ENCODE measurements around the gene CYB561D1. TPM values are rescaled to one million over a fixed set of nuclear protein-coding genes. Genes with fewer than 3 reads are reported as not detected.

The CYB561D1 gene
- total and polyA plus RNA-seq, 2 donors (not counting 3 experiments of a cell fraction or from before 2014, with no cell fraction given) = 7.2 to 7.3 TPM

DNA sequence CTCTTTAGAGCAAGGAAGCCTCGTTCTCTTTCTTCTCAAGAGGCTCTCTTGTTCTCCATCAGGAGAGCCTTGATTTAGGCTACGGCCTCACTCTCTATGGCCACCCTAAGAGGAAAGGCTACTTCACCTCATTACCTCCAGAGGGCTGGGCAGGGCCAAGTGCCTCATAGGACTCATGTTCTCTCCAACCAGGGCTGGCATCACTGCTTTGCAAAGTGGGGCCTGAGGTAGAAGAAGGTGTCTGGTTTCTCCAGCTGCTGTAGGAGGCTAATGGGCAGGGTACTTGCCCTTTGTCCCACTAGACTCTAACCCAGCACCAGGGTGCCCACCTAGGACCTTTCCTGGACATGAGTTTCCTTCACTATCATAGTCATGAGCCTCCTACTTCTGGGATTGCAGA, 12.2 kb upstream of the CYB561D1 start:
- Histone ChIP-seq H3K79me2 (ENCODE audit: control insufficient read depth, insufficient read depth, low read length) (no peaks in the 10 kb centered on the region), H4K20me1 (replicated peaks; ENCODE audit: control insufficient read depth, extremely low read depth, insufficient read depth, low read length) (no peaks in the 10 kb centered on the region), H3K4me2 (ENCODE audit: insufficient read depth, low read length) (no peak overlapping the region), H3K27ac (ENCODE audit: insufficient read depth, low read depth, low read length) (no peak overlapping the region), H3K36me3 (ENCODE audit: control insufficient read depth in 2 of 2, extremely low read depth in 1 of 2, insufficient read depth in 2 of 2, low read length in 2 of 2) (no peaks in the 10 kb centered on the region), H3K9ac (replicated peaks; ENCODE audit: extremely low read depth, insufficient read depth, low read length) (no peak overlapping the region), H2AFZ (ENCODE audit: low read depth, low read length) (no peak overlapping the region), H3K27me3 (ENCODE audit: control insufficient read depth in 2 of 2, insufficient read depth in 2 of 2, low read length in 2 of 2) (peaks cover 21 to 23% of the 10 kb centered on the region in 2 experiments), H3K9me1 (replicated peaks; ENCODE audit: control insufficient read depth, extremely low read depth, insufficient read depth, low read length) (no peaks in the 10 kb centered on the region), H3K9me3 (replicated peaks; ENCODE audit: control insufficient read depth, insufficient read depth, low read length) (no peaks in the 10 kb centered on the region), H3K4me1 (ENCODE audit: control insufficient read depth, extremely low read depth, insufficient read depth, low read length) (peaks cover 14% of the 10 kb centered on the region), H3K4me3 (replicated peaks in 1 of 3; ENCODE audit: insufficient read depth in 1 of 3, low read depth in 1 of 3, low read length in 3 of 3) (no peak overlapping the region)
- dilution Hi-C loops (cut with MboI; ENCODE audit: extremely low pct_ligation_motif_present, low sequenced_read_pairs) = no loop called here
- intact Hi-C loops (cut with micrococcal nuclease) = loop anchor here (10.0 kb wide), 3 partner anchors 133 to 283 kb away; partner anchors contain the start of genes AMPD2, EPS8L3 and GNAT2
- FAIRE-seq (no peak), DNase-seq (ENCODE audit: low read depth, low spot score) (no peak)
- no TSS peak for BruUV-seq (replicated peaks)
- ChIA-PET POLR2A (no interaction called here), CTCF (interaction anchor here (0.9 to 3.4 kb wide), 4 partner anchors 9 to 51 kb away, joined by 3 to 22 read pairs (median 4); partner anchors contain the start of gene CYB561D1)
- TF ChIP-seq EZH2 (IDR thresholded peaks at IDR 0.05; ENCODE audit: borderline replicate concordance, low read depth, low read length, severe bottlenecking) (no peak), MYC (IDR thresholded peaks at IDR 0.05; ENCODE audit: low read depth, low read length) (no peak), CTCF (IDR thresholded peaks at IDR 0.05; ENCODE audit: extremely low read depth in 1 of 2, insufficient read depth in 1 of 2, low read depth in 1 of 2, low read length in 2 of 2) (no peak), POLR2AphosphoS5 (IDR thresholded peaks at IDR 0.05; ENCODE audit: insufficient read depth, low read depth, low read length) (no peak), JUN (IDR thresholded peaks at IDR 0.05; ENCODE audit: borderline replicate concordance, insufficient read depth, insufficient read length, low read depth) (no peak), GATA2 (IDR thresholded peaks at IDR 0.05; ENCODE audit: insufficient read depth, insufficient read length, low read depth, low read length) (no peak), MAX (IDR thresholded peaks at IDR 0.05; ENCODE audit: insufficient read depth, insufficient read length) (no peak), POLR2A (IDR thresholded peaks at IDR 0.05; ENCODE audit: low read depth, low read length) (no peak), FOS (IDR thresholded peaks at IDR 0.05; ENCODE audit: borderline replicate concordance, insufficient read depth, low read length) (no peak)

All from endothelial cell of umbilical vein (primary cell).